Measurements from ENCODE around the gene HSDL1.
A peak's percentile ranks its signal among the peaks of the same experiment; 100 is the strongest.

The HSDL1 gene

GRCh38 chr16:84144859-84145639 is at the start of gene HSDL1, which contains the start of gene DNAAF1:
TSS of gene HSDL1 (minus strand) at chr16:84145177. CDS start at chr16:84131321, 13,856 bp downstream.
TSS of gene DNAAF1 (plus strand) at chr16:84145308. CDS start at chr16:84145441, 133 bp downstream.
- peak; percentile 93 for DNase-seq (ENCODE audit: low read depth)

- no peak for DNase-seq (ENCODE audit: low read depth)
These were observed 49.0 kb upstream of the HSDL1 start for GRCh38 chr16:84194018-84194417.

- DNase-seq (ENCODE audit: low read depth): no peak
These were observed 48.5 kb upstream of the HSDL1 start for GRCh38 chr16:84193480-84193879.

GRCh38 chr16:84191466-84191865 is 46.5 kb upstream of the HSDL1 start:
- no peak for DNase-seq (ENCODE audit: low read depth)

- no peak for DNase-seq (ENCODE audit: low read depth)
These were observed 45.9 kb upstream of the HSDL1 start, which contains the start of gene ADAD2 for GRCh38 chr16:84190731-84191388. TSS of gene ADAD2 (plus strand) at chr16:84191157. CDS start at chr16:84191231, 74 bp downstream.

GRCh38 chr16:84186685-84187437 is 41.9 kb upstream of the HSDL1 start, which contains the start of gene TAF1C:
TSS of gene TAF1C (minus strand) at chr16:84187057. CDS start at chr16:84184988, 2,069 bp downstream.
- peak; percentile 86 for DNase-seq (ENCODE audit: low read depth)

GRCh38 chr16:84184775-84185174 is 39.8 kb upstream of the HSDL1 start:
- no peak for DNase-seq (ENCODE audit: low read depth)

GRCh38 chr16:84183911-84184591 is 39.1 kb upstream of the HSDL1 start:
- no peak for DNase-seq (ENCODE audit: low read depth)

- no peak for DNase-seq (ENCODE audit: low read depth)
These were observed 38.5 kb upstream of the HSDL1 start for GRCh38 chr16:84183572-84183875.

- no peak for DNase-seq (ENCODE audit: low read depth)
These were observed 37.9 kb upstream of the HSDL1 start for GRCh38 chr16:84182680-84183571.

GRCh38 chr16:84182104-84182503 is 37.1 kb upstream of the HSDL1 start:
- DNase-seq (ENCODE audit: low read depth): no peak

GRCh38 chr16:84181144-84181915 is 36.4 kb upstream of the HSDL1 start:
- no peak for DNase-seq (ENCODE audit: low read depth)

GRCh38 chr16:84180519-84181140 is 35.7 kb upstream of the HSDL1 start:
- no peak for DNase-seq (ENCODE audit: low read depth)

GRCh38 chr16:84179612-84180320 is 34.8 kb upstream of the HSDL1 start:
- DNase-seq (ENCODE audit: low read depth): no peak

- DNase-seq (ENCODE audit: low read depth): no peak
These were observed 34.1 kb upstream of the HSDL1 start for GRCh38 chr16:84178892-84179611.

- DNase-seq (ENCODE audit: low read depth): no peak
These were observed 33.3 kb upstream of the HSDL1 start for GRCh38 chr16:84178146-84178765.

GRCh38 chr16:84177741-84178073 is 32.7 kb upstream of the HSDL1 start:
- DNase-seq (ENCODE audit: low read depth): no peak

Data from stimulated activated CD8-positive, alpha-beta memory T cell treated with anti-CD3 and anti-CD28 coated beads, Interleukin-4, amount 100 ng/mL, for 24 hours (primary cell).